KMS-11 (cell line): Measurements from ENCODE around the gene MKRN1.

Source experiments
- H2AFZ ChIP-seq: fragments of 200-600 bp; sonication (generic); 2 replicates; pipeline ENCODE4 v1.6.1; 2016; ENCODE audit warnings: antibody characterized with exemption, mixed run types, low read depth
- H3K27ac ChIP-seq: fragments of 200-600 bp; sonication (generic); 2 replicates; pipeline ENCODE4 v1.6.1; 2016; ENCODE audit warnings: mild to moderate bottlenecking, mixed run types
- H3K27me3 ChIP-seq: fragments of 200-600 bp; sonication (generic); 2 replicates; pipeline ENCODE4 v1.6.1; 2017; ENCODE audit warnings: mild to moderate bottlenecking, low read depth, mixed run types, moderate library complexity; ENCODE audit not compliant: insufficient read depth
- H3K36me3 ChIP-seq: fragments of 200-600 bp; sonication (generic); 2 replicates; pipeline ENCODE4 v1.6.1; 2017; ENCODE audit warnings: mild to moderate bottlenecking, mixed run types; ENCODE audit not compliant: insufficient read depth
- H3K4me1 ChIP-seq: fragments of 200-600 bp; sonication (generic); 2 replicates; pipeline ENCODE4 v1.6.1; 2016; ENCODE audit warnings: mild to moderate bottlenecking, low read depth, mixed run types; ENCODE audit not compliant: poor library complexity, severe bottlenecking
- H3K4me2 ChIP-seq: fragments of 200-600 bp; sonication (generic); 2 replicates; pipeline ENCODE4 v1.7.0; 2016; ENCODE audit warnings: mild to moderate bottlenecking, mixed run types
- H3K4me3 ChIP-seq: fragments of 200-600 bp; sonication (generic); IDR thresholded peaks from 2 replicates; pipeline ENCODE4 v1.6.1; 2017; ENCODE audit warnings: low read depth, low read length, mixed read lengths; ENCODE audit not compliant: insufficient read depth
- H3K79me2 ChIP-seq: fragments of 200-600 bp; sonication (generic); 2 replicates; pipeline ENCODE4 v1.6.1; 2016; ENCODE audit warnings: low read depth, mixed run types; ENCODE audit not compliant: insufficient read depth
- H3K9ac ChIP-seq: fragments of 200-600 bp; sonication (generic); 2 replicates; pipeline ENCODE4 v1.6.1; 2016; ENCODE audit warnings: mild to moderate bottlenecking, mixed run types
- H4K20me1 ChIP-seq: fragments of 200-600 bp; sonication (generic); 2 replicates; pipeline ENCODE4 v1.6.1; 2016; ENCODE audit warnings: mild to moderate bottlenecking, mixed run types; ENCODE audit not compliant: insufficient read depth
- CTCF ChIP-seq: fragments of 200-600 bp; sonication (generic); conservative IDR thresholded peaks from 2 replicates; pipeline ENCODE4 v1.6.1; 2017; ENCODE audit warnings: low read depth, mild to moderate bottlenecking, antibody characterized with exemption, low read length, moderate library complexity, mixed read lengths

Gene MKRN1

GRCh38 chr7:140447841-140448240 is 31.5 kb downstream of the MKRN1 start:
- H3K4me1 ChIP-seq, result no peaks in the 10 kb centered on the region
- H2AFZ ChIP-seq, result no peak overlapping the region
- H3K4me3 ChIP-seq, result no peak overlapping the region
- H3K9ac ChIP-seq, result no peak overlapping the region
- no peak overlapping the region for H3K27ac ChIP-seq
- H3K27me3 ChIP-seq, result no peaks in the 10 kb centered on the region
- no peaks in the 10 kb centered on the region for H3K36me3 ChIP-seq
- TF ChIP-seq CTCF, result no peak
- no peak overlapping the region for H3K4me2 ChIP-seq
- H3K79me2 ChIP-seq, result no peaks in the 10 kb centered on the region
- H4K20me1 ChIP-seq, result no peaks in the 10 kb centered on the region

- H3K4me1 ChIP-seq, result no peaks in the 10 kb centered on the region
- H3K9ac ChIP-seq, result no peak overlapping the region
- no peak overlapping the region for H3K4me3 ChIP-seq
- no peak overlapping the region for H3K27ac ChIP-seq
- no peaks in the 10 kb centered on the region for H4K20me1 ChIP-seq
- no peak overlapping the region for H2AFZ ChIP-seq
- no peaks in the 10 kb centered on the region for H3K79me2 ChIP-seq
- no peaks in the 10 kb centered on the region for H3K27me3 ChIP-seq
- H3K36me3 ChIP-seq, result no peaks in the 10 kb centered on the region
- TF ChIP-seq CTCF, result no peak
- no peak overlapping the region for H3K4me2 ChIP-seq
These were observed 32.8 kb downstream of the MKRN1 start for GRCh38 chr7:140446467-140446866.

GRCh38 chr7:140441519-140441918 is 37.8 kb downstream of the MKRN1 start:
- H3K27me3 ChIP-seq, result no peaks in the 10 kb centered on the region
- no peak for TF ChIP-seq CTCF
- H3K36me3 ChIP-seq, result no peaks in the 10 kb centered on the region
- no peak overlapping the region for H2AFZ ChIP-seq
- H3K4me3 ChIP-seq, result no peak overlapping the region
- no peaks in the 10 kb centered on the region for H3K4me1 ChIP-seq
- H4K20me1 ChIP-seq, result no peaks in the 10 kb centered on the region
- H3K27ac ChIP-seq, result no peak overlapping the region
- no peaks in the 10 kb centered on the region for H3K79me2 ChIP-seq
- H3K9ac ChIP-seq, result no peak overlapping the region
- H3K4me2 ChIP-seq, result no peak overlapping the region

- no peaks in the 10 kb centered on the region for H3K79me2 ChIP-seq
- no peak for TF ChIP-seq CTCF
- H3K4me3 ChIP-seq, result no peak overlapping the region
These were observed 38.7 kb downstream of the MKRN1 start for GRCh38 chr7:140440593-140440992.

More at GRCh38 chr7:140440593-140440992, 38.7 kb downstream of the MKRN1 start:
- Histone ChIP-seq H3K27ac (no peak overlapping the region), H4K20me1 (no peaks in the 10 kb centered on the region), H2AFZ (no peak overlapping the region), H3K4me1 (no peaks in the 10 kb centered on the region), H3K27me3 (no peaks in the 10 kb centered on the region), H3K4me2 (no peak overlapping the region), H3K36me3 (no peaks in the 10 kb centered on the region), H3K9ac (no peak overlapping the region)
